ENCODE measurements around the gene SLC3A2. TPM values are rescaled to one million over a fixed set of nuclear protein-coding genes. Genes with fewer than 3 reads are reported as not detected.
A peak's percentile ranks its signal among the peaks of the same experiment; 100 is the strongest.
"Not testable (repeated sequence)": the region's sequence is repeated elsewhere in the genome, so short reads cannot be mapped to it uniquely, and the experiment has no call there.

SLC3A2 gene
- total RNA-seq, 1 experiment from 2014 or later: 619 TPM

DNA sequence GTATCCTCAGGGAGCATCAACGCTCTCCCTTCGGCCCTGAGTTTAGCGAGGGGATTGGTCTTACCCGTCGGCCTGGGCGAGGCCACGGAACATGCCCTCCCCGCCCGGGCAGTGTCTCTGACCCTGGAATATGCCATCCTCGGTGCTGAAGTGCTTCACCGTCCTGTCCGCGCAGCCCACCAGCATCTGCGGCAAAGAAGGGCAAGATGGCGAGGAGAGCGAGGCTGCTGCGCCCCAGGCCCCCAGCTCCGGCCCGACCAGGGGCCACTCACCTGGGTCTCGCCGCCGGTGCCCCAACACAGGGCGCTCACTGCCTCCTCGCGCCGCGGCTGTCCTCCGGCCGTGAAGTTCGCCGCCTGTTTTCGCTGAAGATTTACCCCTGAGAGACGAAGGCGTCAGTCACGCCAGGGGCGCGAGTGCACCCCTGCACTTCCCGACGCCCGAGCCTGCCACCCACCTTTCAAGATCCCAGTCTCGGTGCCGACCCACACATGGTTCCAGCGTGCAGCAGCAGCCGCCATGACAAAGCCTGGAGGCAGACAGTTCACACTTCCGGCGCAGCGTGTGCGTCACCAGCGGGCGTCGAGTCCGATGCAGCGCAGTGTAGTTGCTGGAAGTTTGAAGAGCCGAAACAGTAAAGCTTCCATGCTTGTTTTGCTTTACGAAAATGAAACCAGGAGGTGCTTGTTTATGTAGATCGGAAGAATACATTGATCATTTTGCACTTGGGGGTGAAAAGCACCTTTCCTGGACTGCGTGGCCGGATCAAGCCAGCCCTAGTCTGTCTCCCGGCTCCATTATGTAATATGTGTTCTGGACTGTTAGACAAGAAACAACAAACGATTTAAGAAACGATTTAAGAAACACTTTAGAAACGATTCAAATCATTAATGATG lies 41.4 kb upstream of the SLC3A2 start, which contains the start of gene WDR74:
Gene WDR74 (minus strand): TSS at position 541 of the 896 bp plus-strand sequence. CDS start 20 bp downstream, at position 521.
- no TSS peak for BruUV-seq (replicated peaks)
- Histone ChIP-seq H3K4me2 (peak within 1 kb of the TSS; percentile 88), H3K36me3 (ENCODE audit: low read depth) (peaks cover 24% of the 10 kb centered on the region), H3K9me3 (ENCODE audit: insufficient read depth, low read depth) (no peaks in the 10 kb centered on the region), H3K4me3 (peak within 1 kb of the TSS; percentile 89), H3K27ac (peak within 1 kb of the TSS; percentile 94), H3K79me2 (ENCODE audit: low read depth) (peaks cover 45% of the 10 kb centered on the region), H3K27me3 (ENCODE audit: insufficient read depth, low read depth) (no peaks in the 10 kb centered on the region), H4K20me1 (ENCODE audit: insufficient read depth) (no peaks in the 10 kb centered on the region), H3K4me1 (replicated peaks; ENCODE audit: insufficient read depth) (peaks cover 17% of the 10 kb centered on the region), H2AFZ (peak within 1 kb of the TSS; percentile 82), H3K9me2 (ENCODE audit: insufficient read depth) (no peaks in the 10 kb centered on the region), H3F3A (ENCODE audit: insufficient read depth, low read depth) (peaks cover 63% of the 10 kb centered on the region)
- intact Hi-C loops (cut with micrococcal nuclease; ENCODE audit: unreplicated experiment): loop anchor here (1.0 kb wide), 1 partner anchor 8 kb away; no protein-coding TSS in a partner anchor
- CTCF ChIA-PET: interaction anchor here (0.5 to 0.7 kb wide), 2 partner anchors 10 to 42 kb away, joined by 6 to 25 read pairs; partner anchors contain the start of gene SLC3A2
- peak; percentile 78 to 89 for DNase-seq
- TF ChIP-seq, protein P1, sequence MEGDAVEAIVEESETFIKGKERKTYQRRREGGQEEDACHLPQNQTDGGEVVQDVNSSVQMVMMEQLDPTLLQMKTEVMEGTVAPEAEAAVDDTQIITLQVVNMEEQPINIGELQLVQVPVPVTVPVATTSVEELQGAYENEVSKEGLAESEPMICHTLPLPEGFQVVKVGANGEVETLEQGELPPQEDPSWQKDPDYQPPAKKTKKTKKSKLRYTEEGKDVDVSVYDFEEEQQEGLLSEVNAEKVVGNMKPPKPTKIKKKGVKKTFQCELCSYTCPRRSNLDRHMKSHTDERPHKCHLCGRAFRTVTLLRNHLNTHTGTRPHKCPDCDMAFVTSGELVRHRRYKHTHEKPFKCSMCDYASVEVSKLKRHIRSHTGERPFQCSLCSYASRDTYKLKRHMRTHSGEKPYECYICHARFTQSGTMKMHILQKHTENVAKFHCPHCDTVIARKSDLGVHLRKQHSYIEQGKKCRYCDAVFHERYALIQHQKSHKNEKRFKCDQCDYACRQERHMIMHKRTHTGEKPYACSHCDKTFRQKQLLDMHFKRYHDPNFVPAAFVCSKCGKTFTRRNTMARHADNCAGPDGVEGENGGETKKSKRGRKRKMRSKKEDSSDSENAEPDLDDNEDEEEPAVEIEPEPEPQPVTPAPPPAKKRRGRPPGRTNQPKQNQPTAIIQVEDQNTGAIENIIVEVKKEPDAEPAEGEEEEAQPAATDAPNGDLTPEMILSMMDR (conservative IDR thresholded peaks at IDR 0.05): no peak
- TF ChIP-seq EZH2 (IDR thresholded peaks at IDR 0.05; ENCODE audit: low read depth): no peak
- POLR2A ChIA-PET (ENCODE audit: unreplicated experiment): interaction anchor here (0.6 to 1.1 kb wide), 6 partner anchors 48 to 266 kb away, joined by 3 to 12 read pairs (median 4); partner anchors contain the start of genes EEF1G, TUT1 and ZBTB3

- Histone ChIP-seq H3K27ac (peak overlapping the region; percentile 94), H3K4me3 (peak overlapping the region; percentile 89), H3K36me3 (ENCODE audit: low read depth) (peaks cover 19% of the 10 kb centered on the region), H3F3A (ENCODE audit: insufficient read depth, low read depth) (peaks cover 51% of the 10 kb centered on the region), H3K4me1 (replicated peaks; ENCODE audit: insufficient read depth) (peaks cover 17% of the 10 kb centered on the region), H3K4me2 (peak overlapping the region; percentile 88), H2AFZ (peak overlapping the region; percentile 82), H3K79me2 (ENCODE audit: low read depth) (peaks cover 35% of the 10 kb centered on the region)
- not testable (repeated sequence) for H3K27me3 ChIP-seq (ENCODE audit: insufficient read depth, low read depth); BruUV-seq (replicated peaks); H4K20me1 ChIP-seq (ENCODE audit: insufficient read depth); H3K9me2 ChIP-seq (ENCODE audit: insufficient read depth); H3K9me3 ChIP-seq (ENCODE audit: insufficient read depth, low read depth)
- intact Hi-C loops (cut with micrococcal nuclease; ENCODE audit: unreplicated experiment): loop anchor here (1.0 to 5.0 kb wide), 8 partner anchors 15 to 460 kb away; partner anchors contain the start of genes BSCL2, GANAB, GNG3 and HNRNPUL2
- POLR2A ChIA-PET (ENCODE audit: unreplicated experiment): interaction anchor here (0.5 to 1.9 kb wide), 39 partner anchors 9 to 1927 kb away, joined by 3 to 39 read pairs (median 5); partner anchors contain the start of genes C11orf98, CSKMT, EEF1G and HNRNPUL2
- peak; percentile 74 to 85 for DNase-seq
- CTCF ChIA-PET: interaction anchor here (0.6 to 1.0 kb wide), 2 partner anchors 35 to 141 kb away, joined by 3 read pairs; no protein-coding TSS in a partner anchor
These were observed 39.9 kb upstream of the SLC3A2 start for GRCh38 chr11:62840721-62841360.

- CTCF ChIA-PET: interaction anchor here (0.6 to 1.0 kb wide), 2 partner anchors 35 to 141 kb away, joined by 3 read pairs; no protein-coding TSS in a partner anchor
- peaks cover 12% of the 10 kb centered on the region for H3K36me3 ChIP-seq (ENCODE audit: low read depth)
These were observed 39.1 kb upstream of the SLC3A2 start for GRCh38 chr11:62841361-62842170.

More at GRCh38 chr11:62841361-62842170, 39.1 kb upstream of the SLC3A2 start:
- Histone ChIP-seq H4K20me1 (ENCODE audit: insufficient read depth) (no peaks in the 10 kb centered on the region), H3K27me3 (ENCODE audit: insufficient read depth, low read depth) (no peaks in the 10 kb centered on the region), H3K27ac (peak overlapping the region; percentile 94), H3K9me3 (ENCODE audit: insufficient read depth, low read depth) (no peaks in the 10 kb centered on the region), H3F3A (ENCODE audit: insufficient read depth, low read depth) (peaks cover 43% of the 10 kb centered on the region), H3K4me3 (peak overlapping the region; percentile 89), H3K9me2 (ENCODE audit: insufficient read depth) (no peaks in the 10 kb centered on the region), H3K4me2 (peak overlapping the region; percentile 88), H3K4me1 (replicated peaks; ENCODE audit: insufficient read depth) (peaks cover 17% of the 10 kb centered on the region), H2AFZ (peak overlapping the region; percentile 80), H3K79me2 (ENCODE audit: low read depth) (peaks cover 28% of the 10 kb centered on the region)
- POLR2A ChIA-PET (ENCODE audit: unreplicated experiment): interaction anchor here (0.5 to 1.9 kb wide), 39 partner anchors 8 to 1928 kb away, joined by 3 to 39 read pairs (median 5); partner anchors contain the start of genes C11orf98, CSKMT, EEF1G and HNRNPUL2
- TF ChIP-seq, protein P1 (conservative IDR thresholded peaks at IDR 0.05): no peak
- TF ChIP-seq EZH2 (IDR thresholded peaks at IDR 0.05; ENCODE audit: low read depth): no peak
- TSS peak; percentile 97 for BruUV-seq (replicated peaks)
- DNase-seq: peak; percentile 92 to 100
- intact Hi-C loops (cut with micrococcal nuclease; ENCODE audit: unreplicated experiment): loop anchor here (1.0 to 5.0 kb wide), 8 partner anchors 11 to 461 kb away; partner anchors contain the start of genes BSCL2, GNG3, HNRNPUL2 and TMEM179B
